Stimulated activated CD4-positive, alpha-beta T cell treated with anti-CD3 and anti-CD28 coated beads, TNF-alpha, amount 100 ng/mL, for 24 hours (primary cell): ENCODE data around the gene FAM131C.
"Not testable (repeated sequence)": the region's sequence is repeated elsewhere in the genome, so short reads cannot be mapped to it uniquely, and the experiment has no call there.

Experiments
- DNase-seq, 3 experiments: peaks; one replicate each; pipeline ENCODE4 v3.0.0-alpha.2; 2020; ENCODE audit warnings: low read depth in 3 of 3

Gene FAM131C

GRCh38 chr1:16076865-16077238, 3.4 kb upstream of the FAM131C start:
- DNase-seq: no peak

- no peak for DNase-seq
Observed at GRCh38 chr1:16076031-16076864, 2.8 kb upstream of the FAM131C start.

- no peak for DNase-seq
Observed at GRCh38 chr1:16075337-16076030, 2.0 kb upstream of the FAM131C start.

GRCh38 chr1:16074217-16074616, 766 bp upstream of the FAM131C start:
- DNase-seq: no peak

- DNase-seq: no peak
Observed at GRCh38 chr1:16072616-16073484, 601 bp downstream of the FAM131C start.

GRCh38 chr1:16072095-16072494, 1.4 kb downstream of the FAM131C start:
- no peak for DNase-seq

GRCh38 chr1:16071614-16072013, 1.8 kb downstream of the FAM131C start:
- no peak for DNase-seq

- no peak for DNase-seq
Observed at GRCh38 chr1:16070640-16071355, 2.7 kb downstream of the FAM131C start.

GRCh38 chr1:16068356-16069270, 4.8 kb downstream of the FAM131C start:
- DNase-seq: no peak

GRCh38 chr1:16067933-16068332, 5.5 kb downstream of the FAM131C start:
- DNase-seq: no peak

GRCh38 chr1:16067127-16067768, 6.2 kb downstream of the FAM131C start:
- DNase-seq: no peak

GRCh38 chr1:16066245-16066644, 7.2 kb downstream of the FAM131C start:
- DNase-seq: no peak

- no peak for DNase-seq
Observed at GRCh38 chr1:16065269-16065576, 8.2 kb downstream of the FAM131C start.

GRCh38 chr1:16064536-16065268, 8.7 kb downstream of the FAM131C start:
- DNase-seq: no peak

GRCh38 chr1:16063921-16064320, 9.5 kb downstream of the FAM131C start:
- no peak for DNase-seq

- no peak for DNase-seq
Observed at GRCh38 chr1:16063226-16063829, 10.1 kb downstream of the FAM131C start.

- not testable (repeated sequence) for DNase-seq
Observed at GRCh38 chr1:16062687-16063075, 10.8 kb downstream of the FAM131C start.

GRCh38 chr1:16061989-16062686, 11.3 kb downstream of the FAM131C start:
- not testable (repeated sequence) for DNase-seq
